Measurements from ENCODE around the gene PIN4.
"Not testable (repeated sequence)": the region's sequence is repeated elsewhere in the genome, so short reads cannot be mapped to it uniquely, and the experiment has no call there.

Gene PIN4

GRCh38 chrX:72202792-72203401 is 21.3 kb downstream of the PIN4 start:
- DNase-seq = no peak

GRCh38 chrX:72203421-72203820 is 21.9 kb downstream of the PIN4 start:
- DNase-seq = no peak

- no peak for DNase-seq
Measured at GRCh38 chrX:72205706-72206105, 24.1 kb downstream of the PIN4 start.

- DNase-seq = no peak
Measured at GRCh38 chrX:72207366-72207765, 25.8 kb downstream of the PIN4 start.

- DNase-seq = no peak
Measured at GRCh38 chrX:72208126-72208800, 26.7 kb downstream of the PIN4 start.

- no peak for DNase-seq
Measured at GRCh38 chrX:72216973-72217372, 35.4 kb downstream of the PIN4 start.

- not testable (repeated sequence) for DNase-seq
Measured at GRCh38 chrX:72220375-72220774, 38.8 kb downstream of the PIN4 start.

- no peak for DNase-seq
Measured at GRCh38 chrX:72230290-72230689, 48.7 kb downstream of the PIN4 start.

- DNase-seq = no peak
Measured at GRCh38 chrX:72236841-72237240, 55.3 kb downstream of the PIN4 start.

- DNase-seq = no peak
Measured at GRCh38 chrX:72238183-72238582, 56.6 kb downstream of the PIN4 start.

- DNase-seq = peak; percentile 42 to 62
Measured at GRCh38 chrX:72238721-72239475, 57.3 kb downstream of the PIN4 start, which contains the start of gene ERCC6L. ERCC6L (minus strand) TSS chrX:72239027; CDS start chrX:72238911, 116 bp downstream.

- no peak for DNase-seq
Measured at GRCh38 chrX:72240976-72241375, 59.4 kb downstream of the PIN4 start.

- no peak for DNase-seq
Measured at GRCh38 chrX:72243472-72243871, 61.9 kb downstream of the PIN4 start.

GRCh38 chrX:72245461-72246089 is 64.0 kb downstream of the PIN4 start:
- DNase-seq = peak; percentile 1 to 4

- DNase-seq = no peak
Measured at GRCh38 chrX:72247206-72247942, 65.8 kb downstream of the PIN4 start.

All from SW 1271 (cell line).